Mesenchymal stem cell (in vitro differentiated cells and primary cell): ENCODE results near the gene AGAP2.
A peak's percentile ranks its signal among the peaks of the same experiment; 100 is the strongest.

Experiments
- DNase-seq: peaks from one replicate; pipeline ENCODE4 v3.0.0-alpha.2; 2013
- H2AFZ ChIP-seq: one replicate; pipeline ENCODE4 v1.6.1; 2013; ENCODE audit warnings: low read depth, mild to moderate bottlenecking, control low read depth, inconsistent platforms, low read length, moderate library complexity
- H2AK5ac ChIP-seq: 2 replicates; pipeline ENCODE4 v1.6.1; 2013; ENCODE audit warnings: low read length, moderate library complexity, mild to moderate bottlenecking, inconsistent platforms; ENCODE audit not compliant: severe bottlenecking
- H2BK120ac ChIP-seq: one replicate; pipeline ENCODE4 v1.6.1; 2013; ENCODE audit warnings: low read depth, mild to moderate bottlenecking, inconsistent platforms, low read length, moderate library complexity
- H2BK12ac ChIP-seq, 2 experiments: one replicate each; pipeline ENCODE4 v1.6.1; 2013; ENCODE audit warnings: inconsistent platforms in 2 of 2, low read length in 2 of 2, mild to moderate bottlenecking in 2 of 2, moderate library complexity in 2 of 2, control low read depth in 1 of 2
- H2BK15ac ChIP-seq: one replicate; pipeline ENCODE4 v1.6.1; 2013; ENCODE audit warnings: mild to moderate bottlenecking, low read depth, inconsistent platforms; ENCODE audit not compliant: poor library complexity, severe bottlenecking
- H2BK5ac ChIP-seq: 2 replicates; pipeline ENCODE4 v1.6.1; 2013; ENCODE audit warnings: low read depth, mild to moderate bottlenecking, low read length, control low read depth, inconsistent platforms; ENCODE audit not compliant: poor library complexity, severe bottlenecking
- H3K14ac ChIP-seq, 2 experiments: one replicate each; pipeline ENCODE4 v1.6.1; 2013; ENCODE audit warnings: inconsistent platforms in 2 of 2, low read length in 2 of 2, control low read depth in 1 of 2, mild to moderate bottlenecking in 1 of 2, moderate library complexity in 1 of 2
- H3K18ac ChIP-seq, 2 experiments: one replicate each; pipeline ENCODE4 v1.6.1; 2013; ENCODE audit warnings: inconsistent platforms in 2 of 2, low read length in 2 of 2, control low read depth in 1 of 2, low read depth in 1 of 2, mild to moderate bottlenecking in 1 of 2
- H3K23ac ChIP-seq, 2 experiments: one replicate each; pipeline ENCODE4 v1.6.1; 2013; ENCODE audit warnings: inconsistent platforms in 2 of 2, low read length in 2 of 2, mild to moderate bottlenecking in 2 of 2, moderate library complexity in 2 of 2, control low read depth in 1 of 2
- H3K27ac ChIP-seq: 2 replicates; pipeline ENCODE4 v1.5.1; 2013; ENCODE audit warnings: mild to moderate bottlenecking, moderate library complexity, low read length, control low read depth, inconsistent platforms; ENCODE audit not compliant: poor library complexity, severe bottlenecking
- H3K27me3 ChIP-seq, 2 experiments: 2 replicates each; pipeline versions ENCODE4 v1.6.1 to v1.7.0; 2013; ENCODE audit warnings: low read length in 2 of 2, mild to moderate bottlenecking in 2 of 2, moderate library complexity in 2 of 2, control low read depth in 1 of 2, inconsistent platforms in 1 of 2; ENCODE audit not compliant: control insufficient read depth in 1 of 2, insufficient read depth in 1 of 2
- H3K36me3 ChIP-seq, 2 experiments: 2 replicates each; pipeline versions ENCODE4 v1.6.1 to v1.7.0; 2013; ENCODE audit warnings: low read length in 2 of 2, control low read depth in 1 of 2, inconsistent platforms in 1 of 2, low read depth in 1 of 2, mild to moderate bottlenecking in 1 of 2; ENCODE audit not compliant: insufficient read depth in 2 of 2, control insufficient read depth in 1 of 2
- H3K4ac ChIP-seq, 2 experiments: one replicate each; pipeline ENCODE4 v1.6.1; 2013; ENCODE audit warnings: inconsistent platforms in 2 of 2, low read length in 2 of 2, mild to moderate bottlenecking in 2 of 2, moderate library complexity in 2 of 2, control low read depth in 1 of 2, low read depth in 1 of 2
- H3K4me1 ChIP-seq: 2 replicates; pipeline ENCODE4 v1.6.1; 2013; ENCODE audit warnings: low read depth, low read length, control low read depth; ENCODE audit not compliant: control insufficient read depth, insufficient read depth
- H3K4me2 ChIP-seq: 2 replicates; pipeline ENCODE4 v1.6.1; 2013; ENCODE audit warnings: low read length, mild to moderate bottlenecking, inconsistent platforms; ENCODE audit not compliant: poor library complexity, severe bottlenecking
- H3K4me3 ChIP-seq, 2 experiments: 2 replicates each; pipeline versions ENCODE4 v1.5.1 to v1.7.0; 2013; ENCODE audit warnings: low read length in 2 of 2, mild to moderate bottlenecking in 2 of 2, control low read depth in 1 of 2, low read depth in 1 of 2; ENCODE audit not compliant: insufficient read depth in 1 of 2
- H3K79me1 ChIP-seq: replicated peaks from 2 replicates; pipeline ENCODE4 v1.6.1; 2013; ENCODE audit warnings: mild to moderate bottlenecking, control low read depth, low read length, inconsistent platforms; ENCODE audit not compliant: poor library complexity, severe bottlenecking
- H3K9ac ChIP-seq: 2 replicates; pipeline ENCODE4 v1.7.0; 2013; ENCODE audit warnings: mild to moderate bottlenecking, low read length, moderate library complexity
- H3K9me3 ChIP-seq: 2 replicates; pipeline ENCODE4 v1.7.0; 2013; ENCODE audit warnings: mild to moderate bottlenecking, low read length; ENCODE audit not compliant: control insufficient read depth
- H4K8ac ChIP-seq: one replicate; pipeline ENCODE4 v1.6.1; 2013; ENCODE audit warnings: inconsistent platforms, mild to moderate bottlenecking, low read length, moderate library complexity
- H4K91ac ChIP-seq: one replicate; pipeline ENCODE4 v1.6.1; 2013; ENCODE audit warnings: mild to moderate bottlenecking, low read length, inconsistent platforms
- WGBS: methylation state at CpG from one replicate; pipeline ENCODE4 v1.1.7; 2013; ENCODE audit warnings: mixed read lengths; 5-methylcytosine and 5-hydroxymethylcytosine counted together

AGAP2 gene

GRCh38 chr12:57765003-57765697 lies 26.6 kb upstream of the AGAP2 start:
- WGBS = 3% methylated on average over 57 of the region's 60 CpGs
- H3K36me3 ChIP-seq = peaks cover 17 to 22% of the 10 kb centered on the region in 2 experiments
- no peak overlapping the region for H2BK120ac ChIP-seq

DNA sequence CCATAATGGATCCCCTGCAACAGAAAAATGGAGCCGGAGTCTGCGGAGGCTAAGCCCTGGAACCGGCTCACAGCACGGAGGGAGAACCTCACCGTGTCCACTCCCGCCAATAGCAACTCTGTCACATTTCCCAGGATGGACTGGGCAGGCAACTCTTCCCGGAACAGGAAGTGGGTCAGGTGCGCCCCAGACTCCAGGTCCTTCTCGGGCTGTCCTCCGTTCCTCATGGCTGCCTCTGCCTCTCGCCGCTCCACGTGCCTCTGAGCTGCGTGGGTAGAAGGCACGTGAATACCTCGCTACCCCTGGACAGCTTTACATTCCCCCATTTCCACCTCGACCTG lies 26.1 kb upstream of the AGAP2 start:
- Histone ChIP-seq H3K4me1 (peaks cover 24% of the 10 kb centered on the region), H2AK5ac (no peak overlapping the region), H2AFZ (no peak overlapping the region), H3K9me3 (no peaks in the 10 kb centered on the region), H2BK12ac (no peak overlapping the region), H3K27me3 (peaks cover 52 to 58% of the 10 kb centered on the region in 2 experiments), H3K9ac (peak overlapping the region; percentile 32), H3K27ac (no peak overlapping the region), H4K91ac (no peak overlapping the region), H2BK5ac (no peak overlapping the region), H2BK15ac (no peak overlapping the region), H4K8ac (no peak overlapping the region), H3K79me1 (peaks cover 1% of the 10 kb centered on the region), H3K4me2 (peak overlapping the region; percentile 59), H3K23ac (peak overlapping the region in 1 of 2 experiments; percentile 97), H3K14ac (peak overlapping the region in 1 of 2 experiments; percentile 88), H3K4me3 (peak overlapping the region in 1 of 2 experiments; percentile 73), H3K36me3 (peaks cover 14 to 17% of the 10 kb centered on the region in 2 experiments), H2BK120ac (no peak overlapping the region), H3K18ac (no peak overlapping the region), H3K4ac (no peak overlapping the region)
- WGBS = 24% methylated on average over 17 of the region's 17 CpGs
- no peak for DNase-seq

More at GRCh38 chr12:57765003-57765697, 26.6 kb upstream of the AGAP2 start:
- H3K4me2 ChIP-seq = peak overlapping the region; percentile 59
- peak overlapping the region; percentile 31 for H4K8ac ChIP-seq
- H3K18ac ChIP-seq = peak overlapping the region in 1 of 2 experiments; percentile 11
- DNase-seq = peak; percentile 55
- peak overlapping the region; percentile 35 to 73 for H3K4me3 ChIP-seq
- H2AK5ac ChIP-seq = no peak overlapping the region
- H3K79me1 ChIP-seq = peaks cover 3% of the 10 kb centered on the region
- no peak overlapping the region for H3K4ac ChIP-seq
- peak overlapping the region in 1 of 2 experiments; percentile 97 for H3K23ac ChIP-seq
- no peak overlapping the region for H3K27ac ChIP-seq
- H2BK12ac ChIP-seq = no peak overlapping the region
- H3K14ac ChIP-seq = peak overlapping the region in 1 of 2 experiments; percentile 88
- no peak overlapping the region for H2AFZ ChIP-seq
- H3K4me1 ChIP-seq = peaks cover 24% of the 10 kb centered on the region
- H3K9ac ChIP-seq = peak overlapping the region; percentile 32
- no peak overlapping the region for H4K91ac ChIP-seq
- H2BK15ac ChIP-seq = no peak overlapping the region
- no peak overlapping the region for H2BK5ac ChIP-seq
- H3K27me3 ChIP-seq = peaks cover 52 to 58% of the 10 kb centered on the region in 2 experiments
- H3K9me3 ChIP-seq = no peaks in the 10 kb centered on the region

GRCh38 chr12:57763881-57764661 lies 25.5 kb upstream of the AGAP2 start:
- H3K79me1 ChIP-seq = no peaks in the 10 kb centered on the region
- no peak overlapping the region for H2BK15ac ChIP-seq
- no peak overlapping the region for H3K4me3 ChIP-seq
- H2AFZ ChIP-seq = no peak overlapping the region
- H2AK5ac ChIP-seq = no peak overlapping the region
- H2BK5ac ChIP-seq = no peak overlapping the region
- H3K18ac ChIP-seq = no peak overlapping the region
- H3K4ac ChIP-seq = no peak overlapping the region
- peaks cover 52 to 58% of the 10 kb centered on the region in 2 experiments for H3K27me3 ChIP-seq
- H3K27ac ChIP-seq = no peak overlapping the region
- peaks cover 24% of the 10 kb centered on the region for H3K4me1 ChIP-seq
- no peak overlapping the region for H2BK12ac ChIP-seq
- no peak overlapping the region for H3K14ac ChIP-seq
- H3K4me2 ChIP-seq = no peak overlapping the region
- DNase-seq = no peak
- no peak overlapping the region for H4K8ac ChIP-seq
- H3K9me3 ChIP-seq = no peaks in the 10 kb centered on the region
- no peak overlapping the region for H3K23ac ChIP-seq
- no peak overlapping the region for H2BK120ac ChIP-seq
- 81% methylated on average over 6 of the region's 6 CpGs for whole genome bisulfite sequencing
- peaks cover 11% of the 10 kb centered on the region in 2 experiments for H3K36me3 ChIP-seq
- no peak overlapping the region for H4K91ac ChIP-seq
- no peak overlapping the region for H3K9ac ChIP-seq

DNA sequence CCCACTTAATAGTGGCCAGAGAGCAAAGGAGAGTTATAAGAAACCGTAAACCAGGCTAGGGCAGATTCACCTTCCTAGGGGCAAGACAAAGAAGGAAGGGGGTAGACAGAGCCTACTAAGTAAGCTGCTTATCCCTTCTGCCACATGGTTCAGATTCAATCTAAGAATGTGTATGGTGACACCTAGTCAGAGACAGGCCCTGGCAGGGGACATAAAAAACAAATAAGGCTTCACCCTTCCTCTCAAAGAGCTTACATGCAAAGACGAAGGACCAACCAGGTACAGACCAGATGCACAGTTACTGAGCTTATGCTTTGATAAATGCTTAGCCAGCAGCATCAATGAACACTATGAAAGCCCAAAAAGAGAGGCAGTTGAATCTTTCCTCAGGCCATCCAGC lies 23.9 kb upstream of the AGAP2 start:
- no peak overlapping the region for H2BK5ac ChIP-seq
- no peak overlapping the region for H3K23ac ChIP-seq
- no peaks in the 10 kb centered on the region for H3K79me1 ChIP-seq
- H3K36me3 ChIP-seq = peaks cover 0 to 16% of the 10 kb centered on the region in 2 experiments
- H2AFZ ChIP-seq = no peak overlapping the region
- no peak overlapping the region for H3K9ac ChIP-seq
- H4K91ac ChIP-seq = no peak overlapping the region
- no peak overlapping the region for H3K27ac ChIP-seq
- no peaks in the 10 kb centered on the region for H3K9me3 ChIP-seq
- H2BK120ac ChIP-seq = no peak overlapping the region
- no peak overlapping the region for H3K4me3 ChIP-seq
- H3K27me3 ChIP-seq = peaks cover 50 to 54% of the 10 kb centered on the region in 2 experiments
- H2BK12ac ChIP-seq = no peak overlapping the region
- no peak overlapping the region for H3K4me2 ChIP-seq
- H3K4me1 ChIP-seq = peaks cover 24% of the 10 kb centered on the region
- no peak overlapping the region for H3K18ac ChIP-seq
- no peak overlapping the region for H4K8ac ChIP-seq
- no peak overlapping the region for H2BK15ac ChIP-seq
- H3K14ac ChIP-seq = no peak overlapping the region
- 82% methylated on average over 2 of the region's 2 CpGs for WGBS
- H3K4ac ChIP-seq = no peak overlapping the region
- H2AK5ac ChIP-seq = no peak overlapping the region
- DNase-seq = no peak
